ENCODE data around the gene COL13A1. TPM values are rescaled to one million over a fixed set of nuclear protein-coding genes. Genes with fewer than 3 reads are reported as not detected.

The COL13A1 gene
- total and polyA plus RNA-seq, 2 of the 8 experiments (the other 6 are each of a cell fraction or from before 2014, with no cell fraction given): 2.6 to 5.2 TPM

GRCh38 chr10:69814251-69814650 is 12.5 kb downstream of the COL13A1 start:
- 90% methylated on average over 2 of the region's 2 CpGs; no CpG with 5 or more reads in 1 of the 2 experiments for WGBS, 2 experiments (ENCODE audit: extremely low coverage in 1 of 2, insufficient coverage in 1 of 2, insufficient read length in 1 of 2, insufficient replicate concordance in 2 of 2, low coverage in 1 of 2, low lambda C conversion rate in 2 of 2, missing lambda C conversion rate in 1 of 2)
- no peak overlapping the region for H3K9ac ChIP-seq (replicated peaks in 1 of 4; ENCODE audit: extremely low read depth in 1 of 4, low read depth in 3 of 4, low read length in 3 of 4)
- H2BK5ac ChIP-seq (ENCODE audit: low read depth, low read length): no peak overlapping the region
- H3K56ac ChIP-seq (replicated peaks; ENCODE audit: insufficient read length, low read depth, low read length): no peak overlapping the region
- no peak overlapping the region for H3K23ac ChIP-seq (ENCODE audit: insufficient read length)
- no peak overlapping the region; the same call in 1 of the 2 replicates for H2BK12ac ChIP-seq (ENCODE audit: low read depth, low read length)
- H2BK15ac ChIP-seq (ENCODE audit: low read length): peak overlapping the region; percentile 84; the same call in 1 of the 2 replicates
- no peak for DNase-seq (ENCODE audit: low read depth in 1 of 2, low spot score in 2 of 2)
- POLR2A ChIA-PET (ENCODE audit: partially characterized antibody): no interaction called here
- no peaks in the 10 kb centered on the region for H4K20me1 ChIP-seq (replicated peaks in 1 of 2; ENCODE audit: control insufficient read depth in 1 of 2, insufficient read depth in 2 of 2, low read length in 2 of 2)
- no peak overlapping the region for H2BK20ac ChIP-seq (ENCODE audit: low read length)
- TF ChIP-seq RNF2 (IDR thresholded peaks at IDR 0.05; ENCODE audit: borderline replicate concordance, low read depth, low read length, missing control alignments, poor library complexity, severe bottlenecking): no peak
- no peak for TF ChIP-seq NANOG (IDR thresholded peaks at IDR 0.05; ENCODE audit: insufficient read depth, low read depth, low read length, poor library complexity, severe bottlenecking)
- no peak for TF ChIP-seq GABPA (IDR thresholded peaks at IDR 0.05; ENCODE audit: borderline replicate concordance, insufficient read depth, low read length)
- no peak for TF ChIP-seq SRF (IDR thresholded peaks at IDR 0.05; ENCODE audit: low read depth, low read length)
- H3K23me2 ChIP-seq (ENCODE audit: low read depth, low read length): no peaks in the 10 kb centered on the region; the same call in 1 of the 2 replicates
- no peak overlapping the region for H4K5ac ChIP-seq (ENCODE audit: insufficient read length, low read depth, low read length)
- H3K4me3 ChIP-seq (ENCODE audit: extremely low read depth in 1 of 4, insufficient read depth in 2 of 4, low read depth in 3 of 4, low read length in 4 of 4): no peak overlapping the region
- no peaks in the 10 kb centered on the region for H3K79me2 ChIP-seq (ENCODE audit: control insufficient read depth in 1 of 2, insufficient read depth in 2 of 2, low read length in 2 of 2)
- H3K4me1 ChIP-seq (replicated peaks in 1 of 4; ENCODE audit: control insufficient read depth in 3 of 4, insufficient read depth in 4 of 4, low read length in 3 of 4): peaks cover 0 to 10% (median 4%) of the 10 kb centered on the region in 4 experiments; a peak in 3 of 7 replicates
- H3K4ac ChIP-seq (replicated peaks; ENCODE audit: insufficient read length, low read depth, low read length): no peak overlapping the region
- no peak overlapping the region for H2AFZ ChIP-seq (ENCODE audit: low read length)
- no peak overlapping the region for H3K4me2 ChIP-seq (ENCODE audit: insufficient read depth in 1 of 2, low read depth in 2 of 2, low read length in 2 of 2)
- no peaks in the 10 kb centered on the region; a peak in 1 of 7 replicates for H3K27me3 ChIP-seq (replicated peaks in 1 of 4; ENCODE audit: control insufficient read depth in 3 of 4, extremely low read depth in 1 of 4, insufficient read depth in 3 of 4, low read length in 3 of 4)
- FAIRE-seq: no peak
- peak overlapping the region; percentile 38; the same call in 1 of the 2 replicates for H3K18ac ChIP-seq (ENCODE audit: extremely low read depth, low read length)
- peaks cover 0 to 5% of the 10 kb centered on the region in 2 experiments; a peak in 1 of 4 replicates for H3K9me3 ChIP-seq (ENCODE audit: insufficient read depth in 2 of 2, low read depth in 1 of 2, low read length in 1 of 2)
- no peak overlapping the region for H3K27ac ChIP-seq (ENCODE audit: low read depth, low read length)
- H3K79me1 ChIP-seq (ENCODE audit: low read depth, low read length): no peaks in the 10 kb centered on the region
- no peak overlapping the region for H2AK5ac ChIP-seq (ENCODE audit: low read depth, low read length)
- H3K14ac ChIP-seq (ENCODE audit: insufficient read length): no peak overlapping the region
- no peak overlapping the region for H4K8ac ChIP-seq (ENCODE audit: extremely low read depth, insufficient read depth, low read length)
- no peak overlapping the region for H4K91ac ChIP-seq (replicated peaks; ENCODE audit: insufficient read length, low read length)
- CTCF ChIA-PET (ENCODE audit: partially characterized antibody): interaction anchor here (0.7 to 40.6 kb wide), 10 partner anchors 9 to 100 kb away, joined by 3 to 958 read pairs (median 10); no protein-coding TSS in a partner anchor
- no peak overlapping the region for H2BK120ac ChIP-seq (replicated peaks; ENCODE audit: low read depth, low read length)
- H3K36me3 ChIP-seq (ENCODE audit: control insufficient read depth in 2 of 4, insufficient read depth in 4 of 4, low read length in 3 of 4): no peaks in the 10 kb centered on the region

Measured in H1 (cell line).